ENCODE data around the gene ARHGEF10L. TPM values are rescaled to one million over a fixed set of nuclear protein-coding genes. Genes with fewer than 3 reads are reported as not detected.

Gene ARHGEF10L
- total RNA-seq, 1 donor from 2014 or later, result 20.3 TPM

DNA sequence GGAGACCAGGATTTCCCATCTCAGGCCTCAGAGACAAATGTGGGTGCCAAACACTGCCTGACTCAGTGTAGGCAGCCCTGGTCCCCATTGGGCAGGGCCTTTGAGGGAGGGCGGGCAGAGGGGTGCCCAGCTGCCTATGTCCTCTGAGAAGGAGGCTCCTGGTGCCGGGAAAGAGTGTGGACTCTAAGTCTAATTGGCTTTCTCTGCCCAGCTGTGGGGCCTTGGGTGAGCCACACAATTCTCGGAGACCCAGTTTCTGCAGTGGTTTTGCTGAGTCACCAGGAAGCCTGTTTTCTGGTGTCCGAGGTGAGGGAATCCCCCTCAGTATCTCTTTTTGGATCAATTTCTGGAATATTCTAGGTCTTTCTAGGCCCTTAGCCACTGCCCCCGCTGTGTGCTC is 180.4 kb downstream of the ARHGEF10L start:
- TF ChIP-seq EZH2phosphoT487 (IDR thresholded peaks at IDR 0.05) (no peak), EZH2 (IDR thresholded peaks at IDR 0.05) (no peak)
- TF ChIP-seq, protein P1, sequence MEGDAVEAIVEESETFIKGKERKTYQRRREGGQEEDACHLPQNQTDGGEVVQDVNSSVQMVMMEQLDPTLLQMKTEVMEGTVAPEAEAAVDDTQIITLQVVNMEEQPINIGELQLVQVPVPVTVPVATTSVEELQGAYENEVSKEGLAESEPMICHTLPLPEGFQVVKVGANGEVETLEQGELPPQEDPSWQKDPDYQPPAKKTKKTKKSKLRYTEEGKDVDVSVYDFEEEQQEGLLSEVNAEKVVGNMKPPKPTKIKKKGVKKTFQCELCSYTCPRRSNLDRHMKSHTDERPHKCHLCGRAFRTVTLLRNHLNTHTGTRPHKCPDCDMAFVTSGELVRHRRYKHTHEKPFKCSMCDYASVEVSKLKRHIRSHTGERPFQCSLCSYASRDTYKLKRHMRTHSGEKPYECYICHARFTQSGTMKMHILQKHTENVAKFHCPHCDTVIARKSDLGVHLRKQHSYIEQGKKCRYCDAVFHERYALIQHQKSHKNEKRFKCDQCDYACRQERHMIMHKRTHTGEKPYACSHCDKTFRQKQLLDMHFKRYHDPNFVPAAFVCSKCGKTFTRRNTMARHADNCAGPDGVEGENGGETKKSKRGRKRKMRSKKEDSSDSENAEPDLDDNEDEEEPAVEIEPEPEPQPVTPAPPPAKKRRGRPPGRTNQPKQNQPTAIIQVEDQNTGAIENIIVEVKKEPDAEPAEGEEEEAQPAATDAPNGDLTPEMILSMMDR (IDR thresholded peaks at IDR 0.05), result no peak
- Histone ChIP-seq H3K4me3 (no peak overlapping the region), H3K36me3 (no peaks in the 10 kb centered on the region), H4K20me1 (ENCODE audit: low read depth) (no peaks in the 10 kb centered on the region), H3K79me2 (ENCODE audit: low read depth) (no peaks in the 10 kb centered on the region), H3K27ac (no peak overlapping the region), H3K4me2 (no peak overlapping the region), H3F3A (ENCODE audit: low read depth) (no peaks in the 10 kb centered on the region), H3K9me3 (ENCODE audit: low read depth) (no peaks in the 10 kb centered on the region), H3K27me3 (no peaks in the 10 kb centered on the region), H2AFZ (replicated peaks) (no peak overlapping the region), H3K9ac (no peak overlapping the region), H3K4me1 (no peaks in the 10 kb centered on the region)
- Mint-ChIP-seq H3K9me3 (no peaks in the 10 kb centered on the region), H3K27me3 (ENCODE audit: insufficient read depth, low read depth) (peaks cover 12% of the 10 kb centered on the region), H3K4me3 (no peak overlapping the region), H3K27ac (no peak overlapping the region), H3K4me1 (peaks cover 11% of the 10 kb centered on the region), H3K36me3 (no peaks in the 10 kb centered on the region)
- no peak for DNase-seq (ENCODE audit: low spot score)

DNA sequence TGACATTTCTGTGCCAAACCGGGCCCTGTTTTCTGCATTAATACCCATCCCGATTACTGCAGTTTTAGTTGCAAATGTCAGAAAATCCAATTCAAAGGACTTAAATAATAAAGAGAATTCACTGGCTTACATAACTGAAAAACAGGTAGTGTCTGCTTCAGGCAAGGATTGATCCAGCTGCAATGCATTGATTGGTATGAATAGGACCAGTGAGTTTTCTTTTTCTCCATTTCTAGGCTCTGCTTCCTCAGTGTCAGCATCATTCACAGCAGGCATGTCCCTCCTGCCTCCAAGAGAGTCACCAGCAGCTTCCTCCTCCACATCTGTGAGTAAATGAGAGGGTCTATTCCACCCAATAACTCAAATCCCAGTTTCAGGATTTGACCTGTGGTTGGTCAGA is 181.9 kb downstream of the ARHGEF10L start:
- Histone ChIP-seq H3K9me3 (ENCODE audit: low read depth) (no peaks in the 10 kb centered on the region), H2AFZ (replicated peaks) (no peak overlapping the region), H3K36me3 (no peaks in the 10 kb centered on the region), H3F3A (ENCODE audit: low read depth) (no peaks in the 10 kb centered on the region), H3K4me3 (no peak overlapping the region), H3K4me2 (no peak overlapping the region), H3K4me1 (no peaks in the 10 kb centered on the region), H3K79me2 (ENCODE audit: low read depth) (no peaks in the 10 kb centered on the region), H4K20me1 (ENCODE audit: low read depth) (no peaks in the 10 kb centered on the region), H3K27me3 (no peaks in the 10 kb centered on the region), H3K9ac (no peak overlapping the region), H3K27ac (no peak overlapping the region)
- Mint-ChIP-seq H3K36me3 (no peaks in the 10 kb centered on the region), H3K4me3 (no peak overlapping the region), H3K4me1 (peaks cover 11% of the 10 kb centered on the region), H3K27me3 (ENCODE audit: insufficient read depth, low read depth) (peaks cover 12% of the 10 kb centered on the region), H3K27ac (no peak overlapping the region), H3K9me3 (no peaks in the 10 kb centered on the region)
- DNase-seq (ENCODE audit: low spot score), result no peak
- no peak for TF ChIP-seq EZH2phosphoT487 (IDR thresholded peaks at IDR 0.05)
- no peak for TF ChIP-seq EZH2 (IDR thresholded peaks at IDR 0.05)
- TF ChIP-seq, protein P1 (IDR thresholded peaks at IDR 0.05), result no peak

DNA sequence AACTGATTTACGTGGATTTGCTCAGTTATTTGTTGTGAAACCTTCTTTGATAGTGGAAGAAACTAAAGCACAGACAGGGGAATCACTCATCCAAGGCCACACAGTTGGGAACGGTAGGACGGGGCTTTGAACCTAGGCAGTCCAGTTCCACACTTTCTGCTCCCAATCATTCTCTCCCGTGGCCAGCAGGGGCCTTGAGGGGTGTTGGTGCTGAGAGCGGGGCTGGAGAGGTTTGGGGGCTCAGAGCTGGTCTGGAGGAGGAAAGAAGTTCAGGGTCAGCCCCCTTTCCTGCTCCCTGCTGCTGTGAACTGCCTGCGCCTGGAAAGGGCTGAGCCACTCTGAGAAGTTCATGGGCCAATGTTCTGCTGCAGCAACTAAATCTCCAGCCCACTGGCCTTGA is 184.2 kb downstream of the ARHGEF10L start:
- Histone ChIP-seq H3K36me3 (no peaks in the 10 kb centered on the region), H2AFZ (replicated peaks) (no peak overlapping the region), H3K9ac (no peak overlapping the region), H3F3A (ENCODE audit: low read depth) (no peaks in the 10 kb centered on the region), H3K4me1 (no peaks in the 10 kb centered on the region), H4K20me1 (ENCODE audit: low read depth) (no peaks in the 10 kb centered on the region), H3K9me3 (ENCODE audit: low read depth) (no peaks in the 10 kb centered on the region), H3K27me3 (no peaks in the 10 kb centered on the region), H3K4me3 (no peak overlapping the region), H3K79me2 (ENCODE audit: low read depth) (no peaks in the 10 kb centered on the region), H3K4me2 (no peak overlapping the region), H3K27ac (no peak overlapping the region)
- Mint-ChIP-seq H3K4me1 (peaks cover 4% of the 10 kb centered on the region), H3K4me3 (no peak overlapping the region), H3K27ac (no peak overlapping the region), H3K36me3 (no peaks in the 10 kb centered on the region), H3K27me3 (ENCODE audit: insufficient read depth, low read depth) (peaks cover 7% of the 10 kb centered on the region), H3K9me3 (peaks cover 4% of the 10 kb centered on the region)
- TF ChIP-seq EZH2 (IDR thresholded peaks at IDR 0.05) (no peak), EZH2phosphoT487 (IDR thresholded peaks at IDR 0.05) (no peak)
- TF ChIP-seq, protein P1 (IDR thresholded peaks at IDR 0.05), result no peak
- DNase-seq (ENCODE audit: low spot score), result no peak

Measured in neural progenitor cell (in vitro differentiated cells).